VCaP (cell line): Measurements from ENCODE around the gene PCGF1.

ENCODE experiments used
- H3K27ac ChIP-seq: fragments of 450-650 bp; 2 replicates; pipeline ENCODE4 v1.5.1; 2017
- TF ChIP-seq, protein P1 (sequence below): fragments of 450-650 bp; conservative IDR thresholded peaks from 2 replicates; pipeline ENCODE4 v1.5.1; 2017; ENCODE audit warnings: mild to moderate bottlenecking, moderate library complexity

The PCGF1 gene

DNA sequence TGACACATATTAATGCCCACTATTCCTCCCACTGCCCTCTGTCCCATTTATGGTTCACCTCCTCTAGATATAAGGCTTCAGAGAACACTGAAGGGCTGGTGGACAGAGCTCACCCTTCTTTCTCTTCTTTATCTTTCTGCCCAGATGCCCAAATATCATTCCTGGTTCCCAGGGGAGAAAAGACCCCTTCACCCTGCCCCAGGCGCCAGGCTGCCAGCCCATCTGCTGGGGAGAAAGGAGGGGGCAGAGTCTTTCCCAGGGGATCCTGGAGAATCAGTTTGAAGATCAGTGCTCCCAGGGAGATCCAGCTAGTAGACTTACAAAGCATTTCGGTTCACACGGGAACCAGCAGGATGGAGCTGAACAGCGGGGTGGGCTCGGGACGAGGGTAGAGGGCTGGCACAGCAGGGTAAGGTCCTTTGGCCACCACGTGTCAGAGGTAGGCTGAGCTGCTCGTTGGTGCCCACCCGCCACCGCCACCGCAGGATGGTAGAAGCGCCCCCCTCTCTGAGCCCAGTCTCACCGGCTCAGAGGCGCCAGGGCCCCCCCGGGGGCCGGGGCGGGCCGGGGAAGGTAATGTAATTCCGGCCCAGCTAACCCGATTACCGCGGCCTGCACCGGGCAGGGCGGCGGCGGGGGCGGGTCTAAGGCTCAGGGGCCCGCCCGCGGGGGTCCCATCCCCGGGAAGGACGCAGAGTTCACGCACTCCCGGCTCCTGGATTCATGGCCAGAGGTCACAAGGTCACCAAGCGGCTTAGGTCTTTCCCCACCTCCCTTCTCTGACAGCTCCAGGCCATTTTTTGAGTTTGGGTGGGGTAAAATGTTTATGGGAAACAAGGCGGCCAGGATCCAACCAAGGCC lies 5.5 kb upstream of the PCGF1 start:
- no peak overlapping the region for H3K27ac ChIP-seq
- TF ChIP-seq, protein P1, sequence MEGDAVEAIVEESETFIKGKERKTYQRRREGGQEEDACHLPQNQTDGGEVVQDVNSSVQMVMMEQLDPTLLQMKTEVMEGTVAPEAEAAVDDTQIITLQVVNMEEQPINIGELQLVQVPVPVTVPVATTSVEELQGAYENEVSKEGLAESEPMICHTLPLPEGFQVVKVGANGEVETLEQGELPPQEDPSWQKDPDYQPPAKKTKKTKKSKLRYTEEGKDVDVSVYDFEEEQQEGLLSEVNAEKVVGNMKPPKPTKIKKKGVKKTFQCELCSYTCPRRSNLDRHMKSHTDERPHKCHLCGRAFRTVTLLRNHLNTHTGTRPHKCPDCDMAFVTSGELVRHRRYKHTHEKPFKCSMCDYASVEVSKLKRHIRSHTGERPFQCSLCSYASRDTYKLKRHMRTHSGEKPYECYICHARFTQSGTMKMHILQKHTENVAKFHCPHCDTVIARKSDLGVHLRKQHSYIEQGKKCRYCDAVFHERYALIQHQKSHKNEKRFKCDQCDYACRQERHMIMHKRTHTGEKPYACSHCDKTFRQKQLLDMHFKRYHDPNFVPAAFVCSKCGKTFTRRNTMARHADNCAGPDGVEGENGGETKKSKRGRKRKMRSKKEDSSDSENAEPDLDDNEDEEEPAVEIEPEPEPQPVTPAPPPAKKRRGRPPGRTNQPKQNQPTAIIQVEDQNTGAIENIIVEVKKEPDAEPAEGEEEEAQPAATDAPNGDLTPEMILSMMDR = no peak

DNA sequence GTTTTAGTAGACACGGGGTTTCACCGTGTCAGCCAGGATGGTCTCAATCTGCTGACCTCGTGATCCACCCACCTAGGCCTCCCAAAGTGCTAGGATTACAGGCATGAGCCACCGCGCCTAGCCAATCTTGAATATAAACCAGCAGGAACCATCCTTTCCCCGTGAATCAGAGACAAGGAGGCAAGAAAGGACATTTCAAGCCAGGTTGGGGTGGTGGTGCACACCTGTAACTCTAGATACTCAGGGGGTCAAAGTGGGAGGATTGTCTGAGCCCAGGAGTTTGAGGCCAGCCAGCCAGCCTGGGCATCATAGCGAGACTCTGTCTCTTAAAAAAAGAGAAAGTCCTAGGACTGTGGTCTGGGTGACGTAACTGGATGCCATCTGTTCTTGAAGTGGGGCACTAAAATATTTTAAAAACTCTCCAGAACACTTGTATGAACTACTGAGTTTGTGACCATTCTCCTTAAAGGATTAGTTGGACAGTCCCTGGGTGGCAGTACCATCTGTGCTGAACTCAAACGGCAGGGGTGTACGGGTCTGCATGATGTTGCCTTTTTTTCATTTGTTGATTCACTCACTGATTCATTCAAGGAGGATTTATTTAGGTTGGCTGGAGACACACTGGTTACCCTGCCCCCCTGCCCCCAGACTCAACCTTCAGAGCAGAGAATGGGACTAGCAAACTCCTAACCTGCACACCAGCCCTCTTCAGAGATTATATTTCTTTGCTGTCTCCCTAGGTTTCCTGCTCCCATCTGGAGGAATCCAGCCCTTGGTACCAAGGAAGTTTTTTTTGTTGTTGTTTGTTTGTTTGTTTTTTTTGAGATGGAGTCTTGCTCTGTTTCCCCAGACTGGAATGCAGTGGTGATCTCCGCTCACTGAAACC lies 3.9 kb upstream of the PCGF1 start:
- TF ChIP-seq, protein P1 = no peak

DNA sequence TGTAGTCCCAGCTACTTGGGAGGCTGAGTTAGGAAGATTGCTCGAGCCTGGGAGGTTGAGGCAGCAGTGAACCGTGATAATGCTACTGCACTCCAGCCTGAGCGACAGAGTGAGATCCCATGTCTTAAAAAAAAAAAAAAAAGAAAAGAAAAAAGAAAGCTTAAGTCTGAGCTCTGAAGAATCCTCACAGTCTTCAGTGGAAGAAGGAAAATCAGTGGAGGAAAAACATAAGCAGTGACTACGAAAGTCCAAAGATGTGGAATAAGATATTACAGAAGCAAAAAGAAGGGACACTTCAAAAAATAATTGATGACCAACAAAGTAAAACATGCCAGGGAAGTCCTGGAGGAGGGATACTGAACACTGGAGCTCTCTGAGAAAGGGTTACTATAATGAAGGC lies 2.8 kb upstream of the PCGF1 start:
- no peak overlapping the region for H3K27ac ChIP-seq
- TF ChIP-seq, protein P1 = no peak

More for the DNA sequence above, 3.9 kb upstream of the PCGF1 start:
- H3K27ac ChIP-seq = no peak overlapping the region

DNA sequence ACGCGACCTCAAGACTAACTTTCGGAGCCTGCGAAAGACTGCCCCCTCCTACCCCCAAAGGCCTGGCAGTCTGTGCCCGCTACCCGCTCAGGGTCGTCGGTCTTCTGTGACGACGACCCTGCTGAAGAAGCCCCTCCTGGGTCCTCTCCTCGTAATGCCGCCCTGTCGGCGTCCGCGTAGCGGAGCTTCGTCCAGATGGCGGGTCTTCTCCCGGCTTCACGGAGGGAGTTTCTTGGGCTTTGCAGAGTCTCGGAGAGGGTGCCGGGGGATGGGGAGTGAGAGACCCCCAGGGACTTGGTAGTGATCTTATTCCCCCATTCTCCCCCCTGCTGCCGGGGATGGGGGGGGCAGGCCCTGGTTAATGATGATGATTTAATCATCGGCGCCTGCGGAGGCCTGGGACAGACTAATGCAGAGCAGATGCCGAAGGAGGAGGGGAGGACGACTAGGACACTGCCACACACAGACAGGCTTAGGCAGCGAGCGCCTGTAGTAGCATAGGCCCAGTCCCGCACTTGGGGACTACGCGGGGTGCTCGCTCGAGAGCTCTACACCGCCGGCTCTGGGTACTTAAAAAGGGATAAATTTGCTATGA lies 528 bp upstream of the PCGF1 start:
- H3K27ac ChIP-seq = peak overlapping the region; percentile 98
- TF ChIP-seq, protein P1 = no peak

DNA sequence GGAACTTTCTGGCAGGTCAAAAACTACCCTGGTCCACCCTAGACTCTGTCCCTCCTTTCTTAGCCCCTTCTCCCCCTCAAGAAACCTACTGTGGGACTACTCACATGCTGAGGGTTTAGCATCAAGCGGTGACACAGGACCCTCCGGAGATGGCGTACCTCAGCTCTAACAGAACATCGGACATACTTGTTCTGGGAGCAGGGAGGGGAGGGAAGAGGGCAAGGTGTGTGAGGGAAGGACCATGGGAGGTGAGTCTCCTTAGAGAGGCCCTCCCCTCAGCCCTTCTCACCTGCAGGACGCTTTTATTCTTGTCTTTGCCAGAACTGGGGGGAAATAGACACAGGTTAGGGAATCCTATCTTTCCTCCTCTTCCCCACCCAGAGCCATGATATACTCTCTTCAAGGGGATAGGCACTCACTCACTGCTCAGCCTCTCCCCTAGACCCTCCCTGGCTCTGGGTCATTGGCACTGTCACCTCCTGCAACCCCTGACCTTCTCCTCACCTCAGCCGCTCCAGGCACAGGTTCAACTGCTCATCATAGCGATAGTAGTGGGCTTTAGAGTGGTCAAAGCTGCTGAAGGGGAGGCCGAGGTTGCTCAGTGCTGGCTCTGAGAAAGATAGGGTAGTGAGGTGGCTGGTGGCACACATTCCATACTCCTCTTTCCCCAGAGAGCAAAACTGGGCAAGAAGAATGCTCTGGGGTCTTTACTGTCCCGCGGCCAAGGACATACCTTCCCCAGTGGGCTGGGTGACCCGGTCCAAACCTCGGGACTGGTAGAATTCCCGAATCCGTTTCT lies 1.8 kb downstream of the PCGF1 start:
- peak overlapping the region; percentile 98; the same call in 1 of the 2 replicates for H3K27ac ChIP-seq

DNA sequence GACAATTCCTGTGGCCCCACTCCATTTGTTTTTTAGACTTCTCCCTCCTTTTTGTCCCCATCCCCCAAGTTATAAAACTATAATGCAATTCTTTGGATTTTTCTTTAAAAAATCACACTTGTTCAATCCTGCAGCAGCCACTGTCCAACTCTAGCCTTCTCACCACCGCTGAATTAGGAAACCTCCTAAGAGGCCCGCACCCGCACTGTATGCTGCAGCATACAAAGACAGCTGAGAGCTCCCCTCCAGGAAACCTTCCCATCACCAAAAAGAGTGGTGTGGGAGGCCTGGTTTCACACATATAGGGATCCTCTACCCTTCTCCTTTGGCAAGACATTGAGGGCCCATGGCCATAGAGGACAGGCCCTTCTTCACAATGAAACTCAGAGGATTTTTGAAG lies 2.9 kb downstream of the PCGF1 start:
- TF ChIP-seq, protein P1 = no peak
- no peak overlapping the region for H3K27ac ChIP-seq

More for the DNA sequence above, 1.8 kb downstream of the PCGF1 start:
- TF ChIP-seq, protein P1 = no peak
